Lung (tissue), 16 donors: Measurements from ENCODE around the gene GPR183. TPM values are rescaled to one million over a fixed set of nuclear protein-coding genes. Genes with fewer than 3 reads are reported as not detected.

Experiments used
- ATAC-seq: fragments of 200-7000 bp; cut with Tn5 transposase; one replicate; pipeline ENCODE4 v1.9.1; 2020; ENCODE audit warnings: moderate number of reproducible peaks; ENCODE audit not compliant: insufficient read depth, low FRiP score
- DNase-seq, 3 donors: peaks; one replicate each; pipeline ENCODE4 v3.0.0-alpha.2; 2013 to 2017
- H3K27ac ChIP-seq, 2 donors: one replicate each; pipeline ENCODE4 v1.5.1; 2013; ENCODE audit warnings: mild to moderate bottlenecking in 2 of 2, moderate library complexity in 2 of 2, control low read depth in 1 of 2, inconsistent platforms in 1 of 2, low read depth in 1 of 2, low read length in 1 of 2
- H3K27me3 ChIP-seq, 3 donors: one replicate each; pipeline ENCODE4 v1.5.1; 2013; ENCODE audit warnings: low read length in 2 of 3; ENCODE audit not compliant: control insufficient read depth in 3 of 3, insufficient read depth in 3 of 3
- H3K36me3 ChIP-seq, 4 donors: one replicate each; pipeline ENCODE4 v1.5.1; 2013; ENCODE audit warnings: low read length in 4 of 4, mild to moderate bottlenecking in 1 of 4, moderate library complexity in 1 of 4; ENCODE audit not compliant: control insufficient read depth in 4 of 4, insufficient read depth in 4 of 4
- H3K4me1 ChIP-seq, 5 donors: one replicate each; pipeline ENCODE4 v1.5.1; 2013; ENCODE audit warnings: low read length in 5 of 5, mild to moderate bottlenecking in 2 of 5, moderate library complexity in 1 of 5; ENCODE audit not compliant: control insufficient read depth in 5 of 5, insufficient read depth in 5 of 5
- H3K4me3 ChIP-seq: one replicate; pipeline ENCODE4 v1.5.1; 2013; ENCODE audit warnings: mild to moderate bottlenecking, control low read depth, moderate library complexity
- H3K9ac ChIP-seq, 2 donors: one replicate each; pipeline ENCODE4 v1.5.1; 2013; ENCODE audit warnings: low read length in 2 of 2, control low read depth in 1 of 2; ENCODE audit not compliant: insufficient read depth in 1 of 2
- H3K9me3 ChIP-seq, 4 donors: one replicate each; pipeline ENCODE4 v1.5.1; 2013; ENCODE audit warnings: low read length in 3 of 4, mild to moderate bottlenecking in 1 of 4, moderate library complexity in 1 of 4; ENCODE audit not compliant: control insufficient read depth in 4 of 4, insufficient read depth in 3 of 4
- WGBS, 2 donors: extraction: QIAGEN DNeasy Blood & Tissue Kit; methylation state at CpG; one replicate each; pipeline ENCODE4 v1.1.7; 2013; 5-methylcytosine and 5-hydroxymethylcytosine counted together
- long read RNA-seq, 5 donors: transcript quantifications; one replicate each; lab custom pipeline, GENCODE V29; 2026
- polyA plus RNA-seq, 2 donors: library from polyadenylated mRNA; stranded (reverse); fragments of 200-250 nt; gene quantifications; one replicate each; pipeline ENCODE4 v1.2.1, GENCODE V29; 2013
- total RNA-seq, 2 donors: library from RNA; depleted of rRNA in 1 of 2; stranded (reverse); fragments of >200 nt in 1 of 2; gene quantifications; one replicate each; pipeline ENCODE4 v1.2.1, GENCODE V29; 2014 to 2021
- TF ChIP-seq, protein P1 (sequence below): IDR thresholded peaks from 2 replicates; pipeline ENCODE4 v1.5.1; 2012; ENCODE audit warnings: mild to moderate bottlenecking; ENCODE audit errors: control extremely low read depth, extremely low read depth
- donor health status: control.
- donor health status: control.
- donor health status: Bipolar disorder and iron deficiency.
- donor health status: healthy.
- donor health status: DM: yes; HTN: yes; CAD: no.

The GPR183 gene, protein sequence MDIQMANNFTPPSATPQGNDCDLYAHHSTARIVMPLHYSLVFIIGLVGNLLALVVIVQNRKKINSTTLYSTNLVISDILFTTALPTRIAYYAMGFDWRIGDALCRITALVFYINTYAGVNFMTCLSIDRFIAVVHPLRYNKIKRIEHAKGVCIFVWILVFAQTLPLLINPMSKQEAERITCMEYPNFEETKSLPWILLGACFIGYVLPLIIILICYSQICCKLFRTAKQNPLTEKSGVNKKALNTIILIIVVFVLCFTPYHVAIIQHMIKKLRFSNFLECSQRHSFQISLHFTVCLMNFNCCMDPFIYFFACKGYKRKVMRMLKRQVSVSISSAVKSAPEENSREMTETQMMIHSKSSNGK
- 10 to 100 TPM in 1 of 2 donors, 1 to 10 TPM in 1; 6.3 to 38.3 TPM for total RNA-seq
- polyA plus RNA-seq = 10 to 100 TPM in 1 of 2 donors, 1 to 10 TPM in 1; 6.6 to 25.5 TPM
- long read RNA-seq, donor 1, partial matches to known transcripts = 0 of 3 reads
- long read RNA-seq, donor 1, other reads (novel, unspliced or antisense) = 0 of 3 reads
- long read RNA-seq, donor 2 = 0 reads
- long read RNA-seq, donor 3, transcript GPR183-201 (2 exons, 1,700 nt) = major isoform, 6 of 67 reads
- long read RNA-seq, donor 3, partial matches to known transcripts = 45 of 67 reads
- long read RNA-seq, donor 3, other reads (novel, unspliced or antisense) = 16 of 67 reads
- long read RNA-seq, donor 4, partial matches to known transcripts = 0 of 2 reads
- long read RNA-seq, donor 4, other reads (novel, unspliced or antisense) = 0 of 2 reads
- long read RNA-seq, donor 5, partial matches to known transcripts = 164 of 239 reads
- long read RNA-seq, donor 5, other reads (novel, unspliced or antisense) = 73 of 239 reads

DNA sequence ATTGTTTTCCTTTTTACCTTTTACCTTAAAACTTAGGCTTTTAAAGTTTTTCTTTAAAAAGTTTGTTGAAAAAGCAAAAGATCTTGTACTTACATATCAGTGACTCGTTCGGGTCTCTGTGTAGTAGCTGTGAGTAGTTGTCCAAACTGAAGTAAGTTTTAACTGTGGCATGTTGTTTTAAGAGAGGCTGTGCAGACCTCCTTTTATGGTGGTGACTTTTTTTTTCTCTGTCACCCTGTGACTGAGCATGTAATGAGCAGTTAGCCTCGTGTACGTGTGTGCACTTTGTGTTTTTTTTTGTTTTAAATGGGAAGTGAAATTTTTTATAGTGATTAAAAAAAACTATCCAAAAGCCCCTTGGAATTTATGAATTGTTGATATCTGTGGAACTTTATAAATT, at the start of gene GPR183:
Gene GPR183, minus strand, starts transcription at position 153 of the 400 bp plus-strand sequence. CDS start 11,254 bp downstream, outside the sequence.
- Histone ChIP-seq H3K4me1 (peaks cover 0 to 10% (median 4%) of the 10 kb centered on the region in 5 donors), H3K36me3 (peaks cover 0 to 5% (median under 1%) of the 10 kb centered on the region in 4 donors), H3K9ac (peak within 1 kb of the TSS in 1 of 2 donors; percentile 18), H3K9me3 (no peaks in the 10 kb centered on the region), H3K27me3 (no peaks in the 10 kb centered on the region), H3K27ac (peak within 1 kb of the TSS; percentile 26 to 33), H3K4me3 (no peak within 1 kb of the TSS)
- WGBS, 2 donors = 15 to 23% methylated on average over 4 of the region's 4 CpGs
- DNase-seq = peak in 2 of 3 donors; percentile 41 to 48
- ATAC-seq = peak; percentile 59
- TF ChIP-seq, protein P1, sequence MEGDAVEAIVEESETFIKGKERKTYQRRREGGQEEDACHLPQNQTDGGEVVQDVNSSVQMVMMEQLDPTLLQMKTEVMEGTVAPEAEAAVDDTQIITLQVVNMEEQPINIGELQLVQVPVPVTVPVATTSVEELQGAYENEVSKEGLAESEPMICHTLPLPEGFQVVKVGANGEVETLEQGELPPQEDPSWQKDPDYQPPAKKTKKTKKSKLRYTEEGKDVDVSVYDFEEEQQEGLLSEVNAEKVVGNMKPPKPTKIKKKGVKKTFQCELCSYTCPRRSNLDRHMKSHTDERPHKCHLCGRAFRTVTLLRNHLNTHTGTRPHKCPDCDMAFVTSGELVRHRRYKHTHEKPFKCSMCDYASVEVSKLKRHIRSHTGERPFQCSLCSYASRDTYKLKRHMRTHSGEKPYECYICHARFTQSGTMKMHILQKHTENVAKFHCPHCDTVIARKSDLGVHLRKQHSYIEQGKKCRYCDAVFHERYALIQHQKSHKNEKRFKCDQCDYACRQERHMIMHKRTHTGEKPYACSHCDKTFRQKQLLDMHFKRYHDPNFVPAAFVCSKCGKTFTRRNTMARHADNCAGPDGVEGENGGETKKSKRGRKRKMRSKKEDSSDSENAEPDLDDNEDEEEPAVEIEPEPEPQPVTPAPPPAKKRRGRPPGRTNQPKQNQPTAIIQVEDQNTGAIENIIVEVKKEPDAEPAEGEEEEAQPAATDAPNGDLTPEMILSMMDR = no peak

DNA sequence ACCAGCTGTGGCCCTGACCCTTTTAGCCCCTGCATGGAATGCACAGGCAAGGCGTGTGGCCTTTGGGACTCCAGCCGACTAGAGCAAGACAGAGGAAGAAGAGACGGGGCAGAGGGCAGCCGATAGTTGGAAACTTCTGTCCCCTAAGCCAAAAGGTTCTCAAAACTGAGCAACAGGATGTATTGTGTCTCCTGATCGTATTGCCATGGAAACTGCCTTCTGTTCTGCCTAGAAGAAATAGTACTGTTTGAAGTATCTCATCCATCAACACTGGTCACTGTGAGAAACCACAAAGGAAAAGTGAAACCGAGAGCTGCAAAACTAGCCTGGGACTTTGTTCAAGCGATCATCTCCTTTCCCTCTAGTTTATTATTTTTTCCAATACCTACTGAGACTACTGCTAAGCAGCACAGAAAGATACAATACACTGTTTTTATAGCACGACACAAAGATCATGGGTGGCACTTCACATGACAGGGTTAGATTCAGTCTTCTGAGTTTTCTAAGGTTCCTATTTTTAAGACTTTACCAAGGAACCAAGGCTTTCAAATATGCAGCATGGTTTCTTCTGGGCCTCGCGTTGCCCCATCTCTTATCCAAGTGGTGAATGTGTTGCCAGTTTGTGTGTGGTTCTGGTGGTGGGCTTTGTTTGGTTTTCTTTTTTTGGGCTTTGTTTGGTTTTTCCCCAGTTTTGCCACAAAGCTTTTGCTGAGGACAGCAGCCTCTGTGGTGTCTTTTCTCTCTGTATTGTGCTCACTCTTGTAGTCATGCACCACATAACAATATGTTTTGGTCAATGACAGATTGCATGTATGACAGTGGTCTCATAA, 49.3 kb upstream of the GPR183 start:
- ATAC-seq (peak; percentile 10), DNase-seq (peak; percentile 25 to 80 (median 74))
- WGBS, 2 donors = 28 to 34% methylated on average over 10 of the region's 10 CpGs
- TF ChIP-seq, protein P1 = no peak
- H3K27ac ChIP-seq = peak overlapping the region in 1 of 2 donors; percentile 84
- no peak overlapping the region for H3K9ac ChIP-seq
- H3K27me3 ChIP-seq = no peaks in the 10 kb centered on the region
- H3K4me1 ChIP-seq = peaks cover 0 to 11% (median 6%) of the 10 kb centered on the region in 5 donors
- H3K4me3 ChIP-seq = no peak overlapping the region
- H3K9me3 ChIP-seq = no peaks in the 10 kb centered on the region
- peaks cover 3 to 10% (median 5%) of the 10 kb centered on the region in 4 donors for H3K36me3 ChIP-seq

DNA sequence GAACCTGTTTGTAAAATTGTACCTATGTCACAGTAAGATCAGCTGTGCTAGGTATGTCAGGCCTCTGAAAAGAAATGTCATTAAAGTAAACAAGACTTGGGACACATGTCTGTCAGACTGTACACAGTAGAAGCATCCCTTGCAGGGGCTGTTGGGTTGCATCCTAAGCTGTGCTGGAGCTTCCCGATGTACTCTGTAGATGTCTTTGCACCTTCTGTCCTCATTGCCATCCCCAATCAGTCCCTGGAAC, 48.7 kb upstream of the GPR183 start:
- H3K27ac ChIP-seq = peak overlapping the region in 1 of 2 donors; percentile 84
- DNase-seq (no peak), ATAC-seq (no peak)
- H3K36me3 ChIP-seq = peaks cover 3 to 10% (median 5%) of the 10 kb centered on the region in 4 donors
- no peaks in the 10 kb centered on the region for H3K9me3 ChIP-seq
- H3K9ac ChIP-seq = no peak overlapping the region
- H3K27me3 ChIP-seq = no peaks in the 10 kb centered on the region
- H3K4me3 ChIP-seq = no peak overlapping the region
- H3K4me1 ChIP-seq = peaks cover 0 to 11% (median 6%) of the 10 kb centered on the region in 5 donors
- TF ChIP-seq, protein P1 = no peak
- WGBS, 2 donors = 15 to 44% methylated on average over 1 of the region's 1 CpG
